ENCODE data around the gene HAUS2. TPM values are rescaled to one million over a fixed set of nuclear protein-coding genes. Genes with fewer than 3 reads are reported as not detected.

The HAUS2 gene
- 10 to 100 TPM; 13.1 to 21.8 (median 16.8) TPM for total RNA-seq
- 20.6 TPM for total RNA-seq (2013)
- total RNA-seq: 28.9 to 96.3 (median 40.9) reads per million in 29 experiments

DNA sequence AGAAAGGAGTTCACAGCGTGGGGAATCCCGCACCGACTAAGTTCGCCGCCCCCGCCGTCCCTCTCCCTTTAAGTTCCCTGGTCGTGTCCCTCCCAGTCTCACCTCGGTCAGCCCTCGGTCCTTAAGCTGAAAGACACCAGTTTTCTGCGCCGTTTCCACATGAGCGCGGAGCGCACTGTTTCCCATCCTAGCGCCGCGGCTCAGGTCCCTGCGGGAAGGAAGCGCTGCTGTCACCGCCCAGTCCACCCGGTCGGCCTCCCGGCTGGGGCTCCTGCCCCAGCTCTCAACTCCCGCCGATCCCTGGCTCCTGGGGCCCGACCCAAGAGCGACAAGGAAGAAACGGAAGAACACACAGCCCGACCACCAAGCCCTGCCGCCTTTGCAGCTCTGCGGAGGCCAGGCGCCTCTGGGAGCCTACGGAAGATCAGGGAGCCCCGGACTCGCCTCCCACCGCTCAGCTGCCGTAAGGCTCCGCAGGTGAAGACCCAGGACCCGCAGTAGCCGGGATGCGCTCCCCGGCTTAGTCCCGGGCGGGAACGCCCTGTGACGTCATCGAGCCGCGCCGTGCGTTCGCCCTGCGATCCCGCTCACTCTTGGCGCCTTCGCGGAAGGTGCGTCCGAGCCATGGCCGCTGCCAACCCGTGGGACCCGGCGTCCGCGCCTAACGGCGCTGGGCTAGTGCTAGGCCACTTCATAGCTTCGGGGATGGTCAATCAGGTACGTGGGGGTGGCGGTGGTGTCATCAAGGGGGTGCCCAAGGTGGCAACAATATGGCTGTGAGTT lies at the start of gene HAUS2, which contains the start of gene LRRC57:
HAUS2 (plus strand) TSS at position 590 of the 783 bp plus-strand sequence; CDS start at position 625, 35 bp downstream.
LRRC57 (minus strand) TSS at position 545 of the 783 bp plus-strand sequence; CDS start at position 186, 359 bp downstream.
- DNase-seq (peak; percentile 66 to 92 (median 81)), ATAC-seq (replicated peaks in 1 of 4) (peak; percentile 87 to 93 (median 92))
- Histone ChIP-seq H3K36me3 (ENCODE audit: control insufficient read depth in 2 of 2, extremely low read depth in 1 of 2, insufficient read depth in 1 of 2, low read length in 1 of 2) (peaks cover 0 to 22% of the 10 kb centered on the region in 2 donors), H3K27me3 (replicated peaks in 1 of 2; ENCODE audit: control insufficient read depth in 2 of 2, extremely low read depth in 1 of 2, insufficient read depth in 2 of 2, low read length in 1 of 2) (no peaks in the 10 kb centered on the region), H3K4me1 (ENCODE audit: control insufficient read depth in 1 of 2, extremely low read depth in 1 of 2, insufficient read depth in 2 of 2, low read length in 2 of 2) (peaks cover 5 to 24% of the 10 kb centered on the region in 2 experiments), H3K4me3 (ENCODE audit: control insufficient read depth in 1 of 2, extremely low read depth in 1 of 2, low read length in 1 of 2) (peak within 1 kb of the TSS; percentile 93 to 96), H3K27ac (ENCODE audit: low read length) (peak within 1 kb of the TSS; percentile 80), H3K9me3 (no peaks in the 10 kb centered on the region)
- Mint-ChIP-seq H3K4me3 (peak within 1 kb of the TSS; percentile 88 to 98 (median 97)), H3K9me3 (no peaks in the 10 kb centered on the region), H3K27ac (peak within 1 kb of the TSS; percentile 93 to 95), H3K36me3 (peaks cover 8% of the 10 kb centered on the region), H3K4me1 (peaks cover 43 to 63% (median 58%) of the 10 kb centered on the region in 3 donors), H3K27me3 (no peaks in the 10 kb centered on the region)
- ChIA-PET POLR2A (interaction anchor here (0.6 to 1.3 kb wide), 6 partner anchors 10 to 1449 kb away, joined by 3 to 6 read pairs (median 4); partner anchors contain the start of genes SNAP23 (in 1 of the 2) and STARD9 (in 1 of the 2)), CTCF (interaction anchor here in 1 of 2 donors (0.6 to 0.8 kb wide), 2 partner anchors 77 to 1205 kb away, joined by 3 read pairs; no protein-coding TSS in a partner anchor)
- WGBS (ENCODE audit: insufficient coverage): under 1% methylated on average over 71 of the region's 71 CpGs

GRCh38 chr15:42499858-42500609 lies 48.6 kb upstream of the HAUS2 start:
- H3K4me1 Mint-ChIP-seq: peaks cover 55 to 63% (median 57%) of the 10 kb centered on the region in 3 donors
- ChIA-PET POLR2A (interaction anchor here (0.6 to 1.0 kb wide), 2 partner anchors 35 to 159 kb away, joined by 3 read pairs; no protein-coding TSS in a partner anchor), CTCF (interaction anchor here in 1 of 2 donors (0.5 to 0.8 kb wide), 3 partner anchors 7 to 22 kb away, joined by 3 to 4 read pairs (median 4); no protein-coding TSS in a partner anchor)
- H3K27me3 ChIP-seq (replicated peaks in 1 of 2; ENCODE audit: control insufficient read depth in 2 of 2, extremely low read depth in 1 of 2, insufficient read depth in 2 of 2, low read length in 1 of 2): no peaks in the 10 kb centered on the region
- no peak overlapping the region for H3K4me3 Mint-ChIP-seq
- H3K9me3 Mint-ChIP-seq: no peaks in the 10 kb centered on the region
- no peak overlapping the region for H3K27ac Mint-ChIP-seq
- 95% methylated on average over 5 of the region's 12 CpGs for WGBS (ENCODE audit: insufficient coverage)
- no peaks in the 10 kb centered on the region for H3K36me3 Mint-ChIP-seq
- DNase-seq: no peak
- no peak for ATAC-seq (replicated peaks in 1 of 4)
- H3K27me3 Mint-ChIP-seq: no peaks in the 10 kb centered on the region
- no peaks in the 10 kb centered on the region for H3K9me3 ChIP-seq
- peaks cover 8 to 31% of the 10 kb centered on the region in 2 experiments for H3K4me1 ChIP-seq (ENCODE audit: control insufficient read depth in 1 of 2, extremely low read depth in 1 of 2, insufficient read depth in 2 of 2, low read length in 2 of 2)
- peaks cover 0 to 3% of the 10 kb centered on the region in 2 donors for H3K36me3 ChIP-seq (ENCODE audit: control insufficient read depth in 2 of 2, extremely low read depth in 1 of 2, insufficient read depth in 1 of 2, low read length in 1 of 2)
- no peak overlapping the region for H3K27ac ChIP-seq (ENCODE audit: low read length)
- no peak overlapping the region for H3K4me3 ChIP-seq (ENCODE audit: control insufficient read depth in 1 of 2, extremely low read depth in 1 of 2, low read length in 1 of 2)

GRCh38 chr15:42502477-42502876 lies 46.2 kb upstream of the HAUS2 start:
- Histone ChIP-seq H3K36me3 (ENCODE audit: control insufficient read depth in 2 of 2, extremely low read depth in 1 of 2, insufficient read depth in 1 of 2, low read length in 1 of 2) (peaks cover 0 to 3% of the 10 kb centered on the region in 2 donors), H3K27ac (ENCODE audit: low read length) (no peak overlapping the region), H3K4me1 (ENCODE audit: control insufficient read depth in 1 of 2, extremely low read depth in 1 of 2, insufficient read depth in 2 of 2, low read length in 2 of 2) (peaks cover 2 to 11% of the 10 kb centered on the region in 2 experiments), H3K9me3 (no peaks in the 10 kb centered on the region), H3K27me3 (replicated peaks in 1 of 2; ENCODE audit: control insufficient read depth in 2 of 2, extremely low read depth in 1 of 2, insufficient read depth in 2 of 2, low read length in 1 of 2) (no peaks in the 10 kb centered on the region), H3K4me3 (ENCODE audit: control insufficient read depth in 1 of 2, extremely low read depth in 1 of 2, low read length in 1 of 2) (no peak overlapping the region)
- Mint-ChIP-seq H3K27ac (no peak overlapping the region), H3K9me3 (no peaks in the 10 kb centered on the region), H3K4me3 (no peak overlapping the region), H3K36me3 (no peaks in the 10 kb centered on the region), H3K27me3 (no peaks in the 10 kb centered on the region), H3K4me1 (peaks cover 33 to 45% (median 36%) of the 10 kb centered on the region in 3 donors)
- DNase-seq (no peak), ATAC-seq (replicated peaks in 1 of 4) (no peak)
- WGBS (ENCODE audit: insufficient coverage): no CpG with 5 or more reads among the region's 4 CpGs
- ChIA-PET POLR2A (interaction anchor here in 1 of 2 donors (0.6 kb wide), 1 partner anchor 49 kb away, joined by 7 read pairs; no protein-coding TSS in a partner anchor), CTCF (interaction anchor here in 1 of 2 donors (0.6 kb wide), 1 partner anchor 587 kb away, joined by 3 read pairs; no protein-coding TSS in a partner anchor)

GRCh38 chr15:42503825-42504224 lies 44.8 kb upstream of the HAUS2 start:
- no peaks in the 10 kb centered on the region for H3K9me3 ChIP-seq
- Mint-ChIP-seq H3K27ac (no peak overlapping the region), H3K36me3 (peaks cover 5% of the 10 kb centered on the region), H3K4me1 (peaks cover 22 to 35% (median 25%) of the 10 kb centered on the region in 3 donors), H3K4me3 (no peak overlapping the region), H3K27me3 (no peaks in the 10 kb centered on the region), H3K9me3 (no peaks in the 10 kb centered on the region)
- H3K4me3 ChIP-seq (ENCODE audit: control insufficient read depth in 1 of 2, extremely low read depth in 1 of 2, low read length in 1 of 2): no peak overlapping the region
- H3K27me3 ChIP-seq (replicated peaks in 1 of 2; ENCODE audit: control insufficient read depth in 2 of 2, extremely low read depth in 1 of 2, insufficient read depth in 2 of 2, low read length in 1 of 2): no peaks in the 10 kb centered on the region
- ATAC-seq (replicated peaks in 1 of 4) (no peak), DNase-seq (no peak)
- POLR2A ChIA-PET: no interaction called here
- CTCF ChIA-PET: no interaction called here
- H3K27ac ChIP-seq (ENCODE audit: low read length): no peak overlapping the region
- H3K4me1 ChIP-seq (ENCODE audit: control insufficient read depth in 1 of 2, extremely low read depth in 1 of 2, insufficient read depth in 2 of 2, low read length in 2 of 2): peaks cover 0 to 3% of the 10 kb centered on the region in 2 experiments
- 100% methylated on average over 1 of the region's 1 CpG for WGBS (ENCODE audit: insufficient coverage)
- peaks cover 0 to 3% of the 10 kb centered on the region in 2 donors for H3K36me3 ChIP-seq (ENCODE audit: control insufficient read depth in 2 of 2, extremely low read depth in 1 of 2, insufficient read depth in 1 of 2, low read length in 1 of 2)

GRCh38 chr15:42504631-42505030 lies 44.0 kb upstream of the HAUS2 start:
- Histone ChIP-seq H3K9me3 (no peaks in the 10 kb centered on the region), H3K4me1 (ENCODE audit: control insufficient read depth in 1 of 2, extremely low read depth in 1 of 2, insufficient read depth in 2 of 2, low read length in 2 of 2) (peaks cover 0 to 3% of the 10 kb centered on the region in 2 experiments), H3K36me3 (ENCODE audit: control insufficient read depth in 2 of 2, extremely low read depth in 1 of 2, insufficient read depth in 1 of 2, low read length in 1 of 2) (peaks cover 0 to 3% of the 10 kb centered on the region in 2 donors), H3K27ac (ENCODE audit: low read length) (no peak overlapping the region), H3K4me3 (ENCODE audit: control insufficient read depth in 1 of 2, extremely low read depth in 1 of 2, low read length in 1 of 2) (no peak overlapping the region), H3K27me3 (replicated peaks in 1 of 2; ENCODE audit: control insufficient read depth in 2 of 2, extremely low read depth in 1 of 2, insufficient read depth in 2 of 2, low read length in 1 of 2) (no peaks in the 10 kb centered on the region)
- DNase-seq: no peak
- POLR2A ChIA-PET: interaction anchor here in 1 of 2 donors (0.6 kb wide), 1 partner anchor 143 kb away, joined by 3 read pairs; no protein-coding TSS in a partner anchor
- Mint-ChIP-seq H3K36me3 (peaks cover 6% of the 10 kb centered on the region), H3K27ac (no peak overlapping the region), H3K4me1 (peaks cover 20 to 31% (median 22%) of the 10 kb centered on the region in 3 donors), H3K4me3 (no peak overlapping the region), H3K27me3 (no peaks in the 10 kb centered on the region), H3K9me3 (no peaks in the 10 kb centered on the region)
- no peak for ATAC-seq (replicated peaks in 1 of 4)
- CTCF ChIA-PET: interaction anchor here in 1 of 2 donors (0.6 kb wide), 2 partner anchors 19 to 84 kb away, joined by 4 to 5 read pairs; no protein-coding TSS in a partner anchor
- WGBS (ENCODE audit: insufficient coverage): no CpG with 5 or more reads among the region's 3 CpGs
